GM21360 (cell line): ENCODE measurements around the gene PPM1G.
"Not testable (repeated sequence)": the region's sequence is repeated elsewhere in the genome, so short reads cannot be mapped to it uniquely, and the experiment has no call there.

Experiments
- ATAC-seq: cut with Tn5 transposase; IDR thresholded peaks from one replicate; pipeline ENCODE4 v1.9.1; 2021; ENCODE audit warnings: mild to moderate bottlenecking, moderate library complexity; ENCODE audit not compliant: unreplicated experiment

PPM1G gene

DNA sequence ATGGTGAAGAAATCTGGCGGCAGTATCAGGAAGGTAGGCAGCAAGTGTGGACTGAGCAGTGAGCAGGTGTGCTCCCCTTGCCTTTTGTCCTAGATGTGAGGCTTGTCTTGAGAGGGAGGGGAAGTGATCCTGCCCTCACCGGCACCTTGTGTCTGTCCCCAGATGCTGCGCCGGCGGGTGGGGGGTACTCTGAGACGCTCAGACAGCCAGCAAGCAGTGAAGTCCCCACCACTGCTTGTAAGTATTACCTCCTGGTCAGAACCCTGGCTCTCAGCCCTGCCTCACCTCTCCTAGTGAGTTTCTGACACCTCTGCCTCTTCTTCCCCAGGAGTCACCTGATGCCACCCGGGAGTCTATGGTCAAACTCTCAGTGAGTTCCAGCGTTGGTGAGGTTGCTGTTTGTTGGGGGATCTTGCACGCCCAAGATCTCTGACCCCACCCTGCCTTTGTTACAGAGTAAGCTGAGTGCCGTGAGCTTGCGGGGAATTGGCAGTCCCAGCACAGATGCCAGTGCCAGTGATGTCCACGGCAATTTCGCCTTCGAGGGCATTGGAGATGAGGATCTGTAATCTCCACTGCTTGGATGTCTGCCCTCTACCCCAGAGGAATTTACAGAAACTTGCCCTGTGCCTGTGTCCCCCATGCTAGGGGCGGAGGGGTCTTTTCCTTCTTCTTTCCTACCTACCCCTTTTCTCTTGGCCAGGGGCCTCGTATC is 33.1 kb downstream of the PPM1G start:
- ATAC-seq: no peak

DNA sequence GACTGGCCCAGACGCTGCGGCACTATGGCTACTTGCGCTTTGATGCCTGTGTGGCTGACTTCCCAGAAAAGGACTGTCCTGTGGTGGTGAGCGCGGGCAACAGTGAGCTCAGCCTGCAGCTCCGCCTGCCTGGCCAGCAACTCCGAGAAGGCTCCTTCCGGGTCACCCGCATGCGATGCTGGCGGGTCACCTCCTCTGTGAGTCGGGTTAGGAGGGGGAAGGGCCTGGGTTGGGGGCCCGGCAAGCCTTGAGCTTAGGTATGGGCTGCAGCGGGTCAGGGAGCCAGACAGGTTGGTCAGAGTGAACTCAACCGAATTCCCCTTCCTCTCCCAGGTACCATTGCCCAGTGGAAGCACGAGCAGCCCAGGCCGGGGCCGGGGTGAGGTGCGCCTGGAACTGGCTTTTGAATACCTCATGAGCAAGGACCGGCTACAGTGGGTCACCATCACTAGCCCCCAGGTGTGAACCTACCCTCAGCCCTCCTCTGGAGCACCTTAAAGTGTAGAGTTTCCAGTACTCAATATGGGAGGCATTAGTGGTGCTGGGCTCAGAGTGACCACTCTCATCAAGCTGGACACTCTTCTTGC is 33.8 kb downstream of the PPM1G start:
- no peak for ATAC-seq

DNA sequence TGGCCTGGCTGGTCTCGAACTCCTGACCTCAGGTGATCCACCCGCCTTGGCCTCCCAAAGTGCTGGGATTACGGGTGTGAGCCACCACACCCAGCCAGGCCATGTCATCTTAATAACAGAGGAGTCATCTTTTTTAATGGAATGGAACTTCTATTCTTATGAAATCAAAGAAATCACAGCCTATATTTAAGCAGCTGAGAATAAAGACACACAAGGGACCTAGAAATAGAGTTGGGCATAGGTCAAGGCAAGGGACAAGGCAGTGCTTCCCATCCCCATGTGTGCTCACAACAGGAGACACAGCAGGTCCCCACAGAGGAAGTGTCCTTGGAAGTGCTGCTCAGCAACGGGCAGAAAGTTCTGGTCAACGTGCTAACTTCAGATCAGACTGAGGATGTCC is 35.8 kb downstream of the PPM1G start:
- ATAC-seq: no peak

DNA sequence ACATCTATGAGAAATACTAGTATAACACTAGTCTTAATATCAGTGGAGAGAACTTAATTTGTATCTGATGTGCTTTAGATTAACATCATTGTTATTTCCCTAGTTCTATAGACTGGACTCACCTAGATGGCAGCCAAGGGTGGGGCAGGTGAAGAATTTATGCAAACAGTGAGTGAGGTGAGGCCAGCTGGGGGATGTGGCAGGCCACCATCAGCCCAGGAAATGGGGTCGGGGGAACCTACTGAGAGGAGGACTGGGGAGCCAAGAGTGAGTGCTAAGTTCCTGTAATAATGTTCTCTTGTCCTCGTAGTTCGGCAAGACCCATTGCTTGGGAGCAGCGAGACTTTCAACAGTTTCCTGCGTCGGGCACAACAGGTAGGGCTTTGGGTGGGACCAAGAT is 36.5 kb downstream of the PPM1G start:
- ATAC-seq: no peak

DNA sequence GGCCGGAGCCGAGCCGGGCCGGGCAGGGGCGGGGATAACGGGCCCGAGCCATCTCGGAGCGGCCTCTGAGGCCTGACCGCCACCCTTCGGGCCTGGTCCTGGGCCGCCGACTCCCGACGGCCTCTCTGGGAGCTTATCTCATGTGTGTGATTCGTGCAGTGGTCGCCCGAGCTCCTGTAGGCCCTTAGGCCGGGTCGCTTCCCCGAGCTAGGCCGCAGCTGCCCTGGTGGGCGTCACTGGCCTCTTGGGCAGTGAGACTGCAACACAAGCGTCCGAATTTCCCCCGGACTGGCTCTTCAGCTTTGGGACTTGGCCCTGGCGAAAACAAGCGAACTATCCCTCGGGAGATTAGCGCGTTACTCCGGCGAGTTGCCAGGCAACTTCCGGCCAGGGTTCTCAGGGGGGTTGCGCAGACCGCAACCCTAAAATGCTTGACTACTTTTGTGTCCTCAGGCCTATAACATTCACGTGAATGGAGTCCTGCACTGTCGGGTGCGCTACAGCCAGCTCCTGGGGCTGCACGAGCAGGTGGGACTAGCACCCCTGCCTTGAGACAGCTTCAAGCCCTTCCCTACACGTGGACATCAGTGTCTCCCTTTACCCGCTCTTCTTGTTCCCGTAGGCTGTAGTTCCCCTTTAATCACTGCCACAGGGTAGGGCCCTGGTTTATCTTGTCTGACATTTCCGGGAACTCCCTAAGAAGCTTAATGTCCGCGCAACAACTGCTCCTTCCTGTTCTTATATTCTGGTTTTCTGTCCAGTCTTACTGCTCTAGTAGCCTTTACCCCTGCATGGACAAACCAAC is 38.4 kb downstream of the PPM1G start:
- ATAC-seq: peak; percentile 22

DNA sequence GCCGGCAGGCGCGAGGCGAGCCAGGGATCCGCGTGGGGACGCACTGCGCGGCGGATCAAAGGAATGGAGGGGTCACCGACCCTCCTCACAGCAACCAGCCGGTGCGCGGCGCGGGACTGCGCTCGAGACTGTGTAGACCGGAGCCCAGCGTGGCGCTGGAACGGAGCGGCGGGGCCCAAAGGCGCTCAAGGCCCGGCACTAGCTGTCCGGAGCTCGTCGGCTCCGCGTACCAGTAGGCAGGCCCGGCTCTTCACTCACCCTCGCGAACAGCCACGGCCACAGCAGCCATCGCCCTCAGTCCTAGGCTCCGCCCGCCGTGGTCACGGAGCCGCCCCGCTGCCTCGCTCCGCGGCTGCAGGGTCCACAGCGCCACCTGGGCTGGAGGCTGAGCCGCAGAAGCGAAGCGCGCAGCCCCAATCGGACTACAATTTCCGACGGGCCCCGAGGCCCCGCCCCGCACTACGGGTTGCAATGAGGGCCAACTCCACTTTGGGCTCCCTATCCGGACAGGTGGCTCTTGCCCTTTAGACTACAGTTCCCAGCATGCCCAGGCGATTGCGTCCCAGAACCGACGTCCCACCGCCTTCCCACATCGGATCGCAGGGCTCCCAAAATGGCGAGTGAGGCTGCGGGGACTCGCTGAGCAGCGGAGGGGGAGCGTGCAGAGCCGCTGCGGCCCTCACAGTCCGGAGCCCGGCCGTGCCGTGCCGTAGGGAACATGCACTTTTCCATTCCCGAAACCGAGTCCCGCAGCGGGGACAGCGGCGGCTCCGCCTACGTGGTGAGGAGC is 39.2 kb downstream of the PPM1G start, which contains the start of the genes EIF2B4 and SNX17:
TSS of gene EIF2B4 (minus strand) at position 313 of the 790 bp plus-strand sequence. CDS start at position 289, 24 bp downstream.
TSS of gene SNX17 (plus strand) at position 591 of the 790 bp plus-strand sequence. CDS start at position 719, 128 bp downstream.
- ATAC-seq: peak; percentile 88

DNA sequence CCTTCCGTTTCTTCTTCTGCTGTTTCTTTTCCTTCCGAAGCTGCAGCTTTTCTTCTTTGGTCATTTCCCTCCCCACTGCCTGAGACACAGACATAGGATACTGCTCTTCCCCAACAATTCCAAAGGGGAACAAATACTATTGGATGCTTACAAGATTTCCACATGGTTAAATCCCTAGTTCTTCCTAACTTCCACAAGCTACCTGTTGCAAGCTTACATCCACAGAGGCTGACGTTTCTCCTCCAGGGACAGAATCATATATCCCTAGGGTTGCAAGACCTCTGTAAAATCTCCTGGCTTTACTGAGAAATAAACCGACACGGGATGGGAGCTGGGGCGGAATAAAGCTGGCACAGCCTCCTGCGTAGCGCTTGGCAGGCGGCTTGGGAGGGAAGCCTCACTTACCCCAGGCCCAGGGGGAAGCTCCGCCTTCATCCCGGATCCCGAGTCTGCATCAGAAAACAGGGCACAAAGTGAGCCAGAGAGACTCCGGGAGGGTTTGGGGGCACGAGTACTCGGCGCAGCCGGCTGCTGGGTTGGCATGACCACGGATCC is 39.8 kb downstream of the PPM1G start:
- ATAC-seq: no peak

DNA sequence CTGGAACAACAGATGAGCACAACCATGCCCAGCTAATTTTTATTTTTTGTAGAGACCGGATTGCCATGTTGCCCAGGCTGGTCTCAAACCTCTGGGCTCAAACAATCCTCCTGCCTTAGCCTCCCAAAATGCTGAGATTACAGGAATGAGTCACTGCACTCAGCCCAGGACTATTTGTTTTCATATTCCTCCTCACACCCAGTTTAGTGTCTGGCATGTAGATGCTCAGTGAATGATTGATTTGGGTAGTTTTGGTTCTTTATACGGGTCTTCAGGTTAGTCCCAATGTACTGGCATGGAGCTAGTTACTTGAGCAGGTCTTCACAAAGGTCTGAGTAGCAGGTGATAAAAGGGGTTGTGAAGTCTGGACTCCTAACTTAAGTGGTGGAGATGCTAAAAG is 45.5 kb downstream of the PPM1G start:
- ATAC-seq: no peak

DNA sequence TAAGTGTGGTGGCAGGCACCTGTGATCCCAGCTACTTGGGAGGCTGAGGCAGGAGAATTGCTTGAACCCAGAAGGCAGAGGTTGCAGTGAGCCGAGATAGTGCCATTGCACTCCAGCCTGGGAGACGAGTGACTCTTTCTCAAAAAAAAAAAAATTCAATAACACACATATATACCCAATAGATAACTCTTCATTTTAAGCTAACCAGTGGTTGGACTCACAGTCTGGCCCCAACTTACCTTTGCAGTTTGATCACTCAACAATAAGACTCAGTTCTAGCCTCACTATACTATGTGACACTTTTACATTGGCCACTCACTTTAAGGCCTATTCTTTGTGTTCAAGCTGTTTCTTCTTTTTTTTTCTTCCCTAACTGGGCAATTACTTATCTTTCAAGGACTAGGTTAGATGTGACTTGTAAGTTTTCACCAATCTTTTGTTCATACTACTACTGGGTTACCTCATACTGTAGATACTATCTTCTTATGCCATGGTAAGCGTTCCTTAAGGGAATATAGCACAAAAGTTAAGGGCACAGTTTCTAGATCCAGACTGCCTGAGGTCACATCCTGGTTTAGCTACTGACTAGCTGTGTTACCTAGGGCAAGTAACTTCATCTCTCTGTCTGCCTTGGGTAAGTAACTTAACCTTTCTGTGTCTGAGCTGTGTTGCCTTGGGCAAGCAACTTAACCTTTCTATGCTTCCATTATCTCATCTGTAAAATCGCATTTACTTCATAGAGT is 46.5 kb downstream of the PPM1G start:
- ATAC-seq: no peak

DNA sequence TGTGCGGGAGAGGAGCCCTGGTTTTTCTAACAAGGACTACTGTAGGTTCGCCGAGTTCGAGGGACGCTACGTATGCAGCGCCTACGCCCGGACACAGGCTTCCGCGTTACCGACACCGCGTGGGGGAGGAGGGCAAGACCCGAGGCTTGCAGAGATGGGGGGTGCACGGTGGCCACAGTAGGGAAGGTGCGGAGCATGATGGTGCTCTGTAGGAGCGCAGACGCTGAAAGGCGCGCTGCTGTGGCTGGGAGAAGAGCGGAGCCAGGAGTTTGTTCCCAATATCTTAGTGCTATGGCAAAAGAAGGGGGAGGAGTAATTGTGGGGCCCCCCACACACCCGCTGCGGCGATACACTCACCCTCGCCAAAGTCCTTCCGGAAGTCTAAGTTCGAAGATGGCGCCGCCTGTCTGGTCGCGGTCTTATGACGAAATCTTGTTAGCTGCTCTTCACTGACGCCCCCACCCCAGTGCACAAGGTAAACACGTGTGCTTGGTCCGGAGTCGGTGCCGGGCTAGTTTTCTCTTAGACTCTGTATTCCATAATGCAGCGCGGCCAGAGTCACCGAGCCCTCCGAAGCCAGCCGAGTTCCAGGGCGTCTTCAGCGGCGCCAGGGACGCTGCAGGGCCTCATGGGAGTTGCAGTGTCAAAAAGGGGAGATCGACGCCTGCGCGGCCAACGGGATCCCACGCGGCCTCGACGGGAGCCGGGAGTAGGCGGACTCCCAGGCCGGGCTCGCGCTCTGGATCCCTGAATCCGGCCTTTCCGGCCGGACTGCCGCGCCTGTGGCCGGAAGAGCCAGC is 52.8 kb downstream of the PPM1G start, which contains the start of gene GTF3C2:
TSS of gene GTF3C2 (minus strand) at position 383 of the 800 bp plus-strand sequence. CDS start 13,210 bp downstream, outside the sequence.
- peak; percentile 68 for ATAC-seq

DNA sequence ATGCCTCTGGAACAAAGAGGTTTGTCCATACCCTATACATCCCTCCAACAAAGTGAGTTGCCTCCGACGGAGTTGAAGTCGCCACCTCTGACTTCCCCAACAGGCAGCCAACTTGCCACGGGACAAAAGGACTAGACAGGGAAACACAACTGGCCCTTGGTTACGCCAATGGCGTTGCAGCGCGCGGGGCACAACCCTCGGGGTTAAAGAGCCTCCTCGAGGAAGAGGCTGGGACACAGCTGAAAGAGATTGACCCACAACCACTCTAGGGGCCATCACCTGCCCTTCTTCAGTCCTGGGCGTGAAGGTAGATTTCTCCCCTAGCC is 53.4 kb downstream of the PPM1G start:
- peak; percentile 38 for ATAC-seq

DNA sequence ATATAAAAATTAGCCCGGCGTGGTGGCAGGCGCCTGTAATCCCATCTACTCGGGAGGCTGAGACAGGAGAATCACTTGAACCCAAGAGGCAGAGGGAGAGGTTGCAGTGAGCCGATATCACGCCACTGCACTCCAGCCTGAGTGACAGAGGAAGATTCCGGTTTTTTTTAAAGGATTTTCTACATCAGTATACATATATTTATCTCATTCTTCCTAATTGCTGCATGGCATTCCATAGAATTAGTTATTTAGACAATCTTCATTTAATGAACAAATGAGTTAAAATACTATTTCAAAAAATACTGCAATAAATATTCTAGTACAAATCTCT is 54.8 kb downstream of the PPM1G start:
- ATAC-seq: no peak

DNA sequence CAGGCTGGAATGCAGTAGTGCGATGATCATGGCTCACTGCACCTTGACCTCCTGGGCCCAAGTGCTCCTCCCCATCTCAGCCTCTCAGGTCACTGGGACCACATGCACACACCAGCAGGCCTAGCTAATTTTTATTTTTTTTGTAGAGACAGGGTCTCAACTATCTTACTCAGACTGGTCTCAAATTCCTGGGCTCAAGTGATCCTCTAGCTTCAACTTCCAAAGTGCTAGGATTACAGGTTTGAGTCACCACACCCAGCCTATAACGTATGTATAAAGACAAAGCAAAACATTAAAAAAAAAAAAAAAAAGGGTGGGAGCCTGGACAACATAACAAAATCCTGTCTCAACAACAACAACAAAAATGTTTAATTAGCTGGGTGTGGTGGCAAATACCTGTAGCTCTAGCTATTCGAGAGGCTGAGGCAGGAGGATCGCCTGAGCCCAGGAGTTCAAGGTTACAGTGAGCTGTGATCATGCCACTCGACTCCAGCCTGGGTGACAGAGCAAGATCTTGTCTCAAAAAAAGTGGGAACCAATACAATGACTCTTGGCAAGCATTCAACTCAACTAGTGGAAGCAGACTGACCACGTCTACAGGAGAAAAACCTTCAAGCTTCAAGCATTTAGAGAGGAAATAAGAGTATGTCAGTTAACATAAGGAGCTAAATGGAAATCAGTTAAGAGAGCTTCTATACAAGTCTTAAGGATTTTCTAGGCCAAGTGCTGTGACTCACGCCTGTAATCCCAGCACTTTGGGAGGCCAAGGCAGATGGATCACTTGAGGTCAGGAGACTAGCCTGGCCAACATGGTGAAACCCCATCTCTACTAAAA is 55.4 kb downstream of the PPM1G start:
- no peak for ATAC-seq

DNA sequence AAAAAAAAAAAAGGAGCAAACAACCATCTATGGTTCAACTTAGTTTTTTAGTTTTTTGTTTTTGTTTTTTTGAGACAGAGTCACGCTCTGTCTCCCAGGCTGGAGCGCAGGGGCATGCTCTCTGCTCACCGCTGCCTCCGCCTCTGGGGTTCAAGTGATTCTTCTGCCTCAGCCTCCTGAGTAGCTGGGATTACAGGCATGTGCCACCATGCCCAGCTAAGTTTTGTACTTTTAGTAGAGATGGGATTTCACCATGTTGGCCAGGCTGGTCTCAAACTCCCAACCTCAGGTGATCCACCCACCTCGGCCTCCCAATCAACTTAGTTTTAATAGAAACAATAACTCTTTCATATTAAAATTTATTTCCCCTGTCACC is 56.0 kb downstream of the PPM1G start:
- not testable (repeated sequence) for ATAC-seq

DNA sequence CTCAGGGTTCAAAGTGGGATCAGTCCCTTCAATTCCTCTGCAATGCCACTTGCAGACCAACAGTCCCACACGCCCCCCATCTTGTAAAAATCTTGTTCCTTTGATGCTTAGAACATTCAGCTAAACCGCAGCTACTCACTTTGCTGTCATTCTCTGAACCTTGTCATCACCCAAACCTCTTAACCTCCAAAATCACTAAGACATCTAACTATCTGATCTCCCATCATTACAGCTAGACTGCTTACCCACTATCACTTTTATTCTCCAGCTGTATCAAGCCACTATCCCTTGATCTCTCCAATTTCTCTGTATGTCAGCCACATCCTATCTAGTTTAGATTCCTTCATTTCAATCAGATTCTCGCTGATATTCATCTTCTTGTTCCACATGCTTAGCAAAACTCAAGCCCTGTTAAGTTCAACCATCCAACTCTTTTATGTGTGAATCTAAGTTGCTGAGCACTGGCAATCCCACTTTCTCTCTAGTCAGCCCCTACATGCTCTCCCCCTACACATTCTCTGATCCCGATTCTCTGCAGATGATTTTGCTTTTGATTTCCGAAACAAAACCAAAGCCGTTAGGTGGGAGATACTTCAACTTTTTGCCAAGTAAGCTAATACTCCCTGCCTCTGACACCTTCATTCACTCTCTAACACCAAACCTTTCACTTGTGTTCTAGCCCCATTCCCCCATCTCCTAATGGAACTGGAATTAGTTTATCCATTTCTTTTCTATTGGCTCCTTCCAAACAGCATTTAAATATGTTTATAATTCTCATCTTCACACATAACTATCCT is 57.4 kb downstream of the PPM1G start:
- ATAC-seq: no peak

DNA sequence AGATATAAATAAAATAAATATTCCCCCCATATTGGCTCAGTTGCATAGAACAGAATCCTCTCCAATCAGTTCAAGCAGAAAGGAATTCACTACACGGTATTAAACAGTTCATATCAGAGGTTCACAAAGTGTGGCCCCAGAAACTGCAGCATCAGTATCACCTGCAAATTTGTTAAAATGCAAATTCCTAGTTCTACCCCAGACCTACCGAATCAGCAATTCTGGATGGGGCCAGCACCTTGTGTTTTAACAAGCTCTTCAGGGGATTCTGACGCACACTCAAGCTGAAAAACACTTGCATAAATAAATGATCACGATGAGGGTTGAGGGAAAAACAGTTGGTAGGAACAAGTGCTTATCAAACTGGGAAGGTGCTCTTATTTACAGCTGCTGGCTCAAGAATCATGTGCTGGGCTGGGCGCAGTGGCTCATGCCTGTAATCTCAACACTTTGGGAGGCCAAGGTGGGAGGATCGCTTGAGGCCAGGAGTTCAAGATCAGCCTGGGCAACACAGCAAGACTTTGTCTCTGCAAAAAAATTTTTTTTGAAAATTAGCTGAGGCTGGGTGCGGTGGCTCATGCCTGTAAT is 59.2 kb downstream of the PPM1G start:
- ATAC-seq: no peak

DNA sequence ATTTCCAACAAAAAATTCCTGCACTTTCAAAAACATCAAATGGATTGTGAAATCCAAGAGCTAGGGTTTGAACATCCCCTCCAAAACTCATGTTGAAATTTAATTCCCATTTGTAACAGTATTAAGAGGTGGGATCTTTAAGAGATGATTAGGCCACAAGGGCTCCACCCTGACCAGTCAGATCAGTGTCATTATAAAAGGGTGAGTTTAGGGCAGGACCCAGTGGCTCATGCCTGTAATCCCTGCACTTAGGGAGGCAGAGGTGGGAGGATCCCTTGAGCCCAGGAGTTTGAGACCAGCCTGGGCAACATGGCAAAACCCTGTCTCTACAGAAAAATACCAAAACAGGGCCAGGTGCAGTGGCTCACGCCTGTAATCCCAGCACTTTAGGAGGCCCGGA is 61.8 kb downstream of the PPM1G start:
- ATAC-seq: no peak
